Left lung (tissue), 10 donors: ENCODE data around the gene CNOT10. TPM values are rescaled to one million over a fixed set of nuclear protein-coding genes. Genes with fewer than 3 reads are reported as not detected.
"Not testable (repeated sequence)": the region's sequence is repeated elsewhere in the genome, so short reads cannot be mapped to it uniquely, and the experiment has no call there.

Experiments used
- ATAC-seq: fragments of 200-7000 bp; cut with Tn5 transposase; one replicate; pipeline ENCODE4 v1.9.1; 2020; ENCODE audit warnings: moderate library complexity
- DNase-seq, 4 donors: peaks; one replicate each; pipeline ENCODE4 v3.0.0-alpha.2; 2013 to 2020
- H3K27ac ChIP-seq, 2 donors: fragments of 200-600 bp; sonication (generic) in 1 of 2; one replicate each; pipeline versions ENCODE4 v1.5.0 to v1.8.0; 2020 to 2021
- H3K27me3 ChIP-seq, 2 donors: fragments of 200-600 bp; sonication (generic) in 1 of 2; one replicate each; pipeline versions ENCODE4 v1.5.0 to v1.8.0; 2020 to 2021
- H3K36me3 ChIP-seq, 2 donors: fragments of 200-600 bp; sonication (generic) in 1 of 2; one replicate each; pipeline versions ENCODE4 v1.5.0 to v1.8.0; 2020 to 2021
- H3K4me1 ChIP-seq, 2 donors: fragments of 200-600 bp; one replicate each; pipeline ENCODE4 v1.8.0; 2021
- H3K4me3 ChIP-seq, 2 donors: fragments of 200-600 bp; sonication (generic) in 1 of 2; one replicate each; pipeline versions ENCODE4 v1.5.0 to v1.8.0; 2020 to 2021; ENCODE audit warnings: mild to moderate bottlenecking in 1 of 2
- H3K9me3 ChIP-seq, 2 donors: fragments of 200-600 bp; sonication (generic) in 1 of 2; one replicate each; pipeline versions ENCODE4 v1.5.0 to v1.8.0; 2020 to 2021
- intact Hi-C, 2 donors: fragments of 100-400 bp; cut with DNase I; formaldehyde crosslinking; loops; one replicate each; pipeline versions ENCODE4 v1.11.2 to v1.14.2; 2022
- polyA plus RNA-seq, 6 donors: library from polyadenylated mRNA; unstranded; fragments of 120-200 nt; gene quantifications; one replicate each; pipeline ENCODE4 v1.2.1, GENCODE V29; 2013; ENCODE audit not compliant: insufficient read length in 6 of 6
- total RNA-seq, 2 donors: library from RNA; stranded (reverse); fragmentation: NEBNext Ultra II Directional; extraction: Animal tissue kit (Norgen Biotek cat#: 25700); gene quantifications; one replicate each; pipeline ENCODE4 v1.2.1, GENCODE V29; 2021
- TF ChIP-seq, protein P1 (sequence below), 2 donors: fragments of 200-600 bp; sonication (generic) in 1 of 2; IDR thresholded peaks; one replicate each; pipeline versions ENCODE4 v1.5.0 to v1.8.0; 2021; ENCODE audit warnings: antibody characterized with exemption in 2 of 2
- donor health status: DM: no; HTN: yes; CAD: no.
- donor health status: DM: no; HTN: no; CAD: no.

The CNOT10 gene
- total and polyA plus RNA-seq, 8 donors, result 27.8 to 61.8 (median 50.4) TPM

DNA sequence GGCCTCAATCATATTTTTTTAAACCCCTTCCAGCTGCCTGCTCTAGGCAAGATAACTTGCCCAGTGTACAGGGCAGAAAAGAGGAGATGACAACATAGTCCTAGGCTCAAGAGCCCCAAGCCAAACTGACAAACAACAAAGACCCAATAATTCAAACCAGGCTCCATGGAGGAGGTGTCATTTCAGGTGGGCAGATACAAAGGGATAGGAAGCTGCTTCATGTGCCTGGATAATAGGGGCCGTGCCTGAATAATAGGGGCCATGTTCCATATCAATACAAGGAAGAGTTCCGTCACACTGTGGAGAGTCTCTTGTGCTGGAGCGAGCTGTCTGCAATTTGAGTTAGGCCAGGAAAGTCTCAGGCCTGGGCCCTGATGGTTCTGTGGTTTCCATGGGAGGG, 97.4 kb downstream of the CNOT10 start:
- Histone ChIP-seq H3K27me3 (peaks cover 0 to 8% of the 10 kb centered on the region in 2 donors), H3K4me3 (no peak overlapping the region), H3K4me1 (peaks cover 5 to 16% of the 10 kb centered on the region in 2 donors), H3K36me3 (no peaks in the 10 kb centered on the region), H3K9me3 (no peaks in the 10 kb centered on the region), H3K27ac (no peak overlapping the region)
- no peak for DNase-seq
- intact Hi-C loops, result no loop called here
- no peak for ATAC-seq
- TF ChIP-seq, protein P1, sequence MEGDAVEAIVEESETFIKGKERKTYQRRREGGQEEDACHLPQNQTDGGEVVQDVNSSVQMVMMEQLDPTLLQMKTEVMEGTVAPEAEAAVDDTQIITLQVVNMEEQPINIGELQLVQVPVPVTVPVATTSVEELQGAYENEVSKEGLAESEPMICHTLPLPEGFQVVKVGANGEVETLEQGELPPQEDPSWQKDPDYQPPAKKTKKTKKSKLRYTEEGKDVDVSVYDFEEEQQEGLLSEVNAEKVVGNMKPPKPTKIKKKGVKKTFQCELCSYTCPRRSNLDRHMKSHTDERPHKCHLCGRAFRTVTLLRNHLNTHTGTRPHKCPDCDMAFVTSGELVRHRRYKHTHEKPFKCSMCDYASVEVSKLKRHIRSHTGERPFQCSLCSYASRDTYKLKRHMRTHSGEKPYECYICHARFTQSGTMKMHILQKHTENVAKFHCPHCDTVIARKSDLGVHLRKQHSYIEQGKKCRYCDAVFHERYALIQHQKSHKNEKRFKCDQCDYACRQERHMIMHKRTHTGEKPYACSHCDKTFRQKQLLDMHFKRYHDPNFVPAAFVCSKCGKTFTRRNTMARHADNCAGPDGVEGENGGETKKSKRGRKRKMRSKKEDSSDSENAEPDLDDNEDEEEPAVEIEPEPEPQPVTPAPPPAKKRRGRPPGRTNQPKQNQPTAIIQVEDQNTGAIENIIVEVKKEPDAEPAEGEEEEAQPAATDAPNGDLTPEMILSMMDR (IDR thresholded peaks at IDR 0.05), result no peak

DNA sequence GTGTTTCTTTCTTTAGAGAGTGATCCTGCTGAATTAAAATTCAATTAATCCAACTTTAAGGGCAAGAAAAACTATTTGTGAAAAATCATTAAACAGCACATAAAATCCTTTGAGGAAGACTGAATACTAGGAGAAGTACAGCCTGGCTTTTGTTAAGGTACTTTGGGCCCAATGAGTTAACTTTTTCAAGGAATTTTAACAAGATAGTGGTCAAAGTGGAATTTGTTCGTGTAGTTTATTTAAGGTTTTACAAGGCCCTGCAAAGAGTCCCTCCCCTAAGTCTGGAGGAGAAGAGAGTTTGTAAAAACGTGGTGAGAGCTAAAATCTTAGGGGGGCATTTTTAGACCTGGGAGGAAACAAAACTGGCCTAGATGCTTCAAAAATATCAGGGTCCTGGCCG, 106.8 kb downstream of the CNOT10 start:
- TF ChIP-seq, protein P1 (IDR thresholded peaks at IDR 0.05), result no peak
- Histone ChIP-seq H3K36me3 (no peaks in the 10 kb centered on the region), H3K27ac (no peak overlapping the region), H3K4me1 (no peaks in the 10 kb centered on the region), H3K27me3 (no peaks in the 10 kb centered on the region), H3K9me3 (no peaks in the 10 kb centered on the region), H3K4me3 (no peak overlapping the region)
- intact Hi-C loops, result no loop called here
- DNase-seq (no peak), ATAC-seq (no peak)

DNA sequence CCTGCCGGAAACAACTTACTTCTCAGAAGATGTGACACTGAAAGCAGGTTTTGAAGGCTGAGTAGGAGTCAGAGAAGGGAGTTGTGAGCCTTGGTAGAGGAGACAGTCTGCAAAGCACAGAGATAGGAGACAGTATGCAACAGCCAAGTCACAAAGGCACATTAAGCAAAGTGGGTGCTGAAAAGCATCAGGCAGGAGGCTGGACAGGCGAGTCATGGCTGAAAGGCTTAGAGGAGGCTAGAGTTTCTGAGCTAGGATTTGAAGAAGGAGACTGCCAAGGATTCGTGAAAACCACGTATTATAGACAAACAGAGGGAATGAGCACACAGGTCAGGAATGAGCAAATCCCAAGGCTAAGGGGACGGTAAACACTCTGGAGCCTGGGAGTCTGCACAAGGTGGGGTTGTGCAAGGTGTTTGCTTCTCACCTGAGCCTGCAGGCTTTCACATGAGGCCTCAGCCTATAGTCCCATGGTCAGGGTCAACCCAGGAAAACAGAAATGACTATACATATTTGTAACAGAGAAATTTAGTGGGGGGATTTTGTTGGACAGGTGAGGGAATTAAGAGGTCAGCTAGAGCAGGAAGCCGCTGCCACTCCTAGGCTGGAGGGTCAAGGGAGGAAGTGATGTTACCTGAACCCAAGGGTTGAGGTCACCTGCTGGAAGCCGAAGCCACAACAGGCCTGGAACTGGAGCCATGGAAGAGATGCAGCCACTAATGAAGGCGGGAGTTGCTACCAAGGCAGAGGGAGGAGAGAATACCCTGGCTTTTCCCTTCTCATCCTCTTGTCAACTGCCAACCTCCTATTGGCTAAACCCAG, 109.7 kb downstream of the CNOT10 start:
- ATAC-seq, result peak; percentile 99
- Histone ChIP-seq H3K4me3 (no peak overlapping the region), H3K36me3 (no peaks in the 10 kb centered on the region), H3K27me3 (no peaks in the 10 kb centered on the region), H3K27ac (peak overlapping the region; percentile 15 to 50), H3K4me1 (no peaks in the 10 kb centered on the region), H3K9me3 (no peaks in the 10 kb centered on the region)
- peak in 3 of 4 donors; percentile 24 to 77 (median 52) for DNase-seq
- TF ChIP-seq, protein P1 (IDR thresholded peaks at IDR 0.05), result no peak
- intact Hi-C loops, result no loop called here

DNA sequence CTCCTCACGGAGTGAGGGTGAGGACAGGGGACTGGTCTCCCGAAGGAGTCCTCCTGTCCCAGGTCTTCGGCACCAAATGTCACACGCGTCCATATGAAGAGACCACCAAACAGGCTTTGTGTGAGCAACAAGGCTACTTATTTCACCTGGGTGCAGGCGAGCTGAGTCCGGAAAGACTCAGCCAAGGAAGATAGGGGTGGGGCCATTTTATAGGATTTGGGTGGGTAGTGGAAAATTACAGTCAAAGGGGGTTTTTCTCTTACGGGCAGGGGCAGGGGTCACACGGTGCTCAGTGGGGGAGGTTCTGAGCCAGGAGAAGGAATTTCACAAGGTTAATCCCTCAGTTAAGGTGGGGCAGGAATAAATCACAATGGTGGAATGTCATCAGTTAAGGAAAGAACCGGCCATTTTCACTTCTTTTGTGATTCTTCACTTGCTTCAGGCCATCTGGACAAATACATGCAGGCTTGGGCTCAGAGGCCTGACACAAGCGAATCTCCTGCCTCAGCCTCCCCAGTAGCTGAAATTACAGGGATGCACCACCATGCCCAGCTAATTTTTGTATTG, 111.5 kb downstream of the CNOT10 start:
- ATAC-seq, H3K9me3 ChIP-seq, H3K4me1 ChIP-seq, H3K4me3 ChIP-seq, H3K27ac ChIP-seq, intact Hi-C loops, H3K36me3 ChIP-seq, H3K27me3 ChIP-seq, DNase-seq: not testable (repeated sequence)

DNA sequence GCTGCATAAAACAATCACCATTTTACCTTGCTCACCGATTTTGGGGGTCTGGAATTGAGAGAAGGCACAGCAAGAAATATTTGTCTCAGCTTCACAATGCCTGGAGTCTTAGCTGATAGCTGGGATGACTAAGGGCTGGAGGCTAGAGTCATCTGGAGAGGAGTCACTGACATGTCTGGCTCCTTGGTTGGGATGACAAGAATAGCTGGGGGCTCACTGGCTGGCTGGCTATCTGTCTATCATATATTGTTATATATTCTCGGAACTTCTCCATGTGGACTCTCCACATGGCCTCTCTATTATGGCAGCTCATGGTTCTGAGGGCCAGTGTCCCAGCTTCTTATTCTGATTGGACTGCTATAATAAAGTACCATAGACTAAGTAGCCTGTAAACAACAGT, 112.8 kb downstream of the CNOT10 start:
- no peak for ATAC-seq
- H3K36me3 ChIP-seq, result no peaks in the 10 kb centered on the region
- no peak overlapping the region for H3K27ac ChIP-seq
- no peaks in the 10 kb centered on the region for H3K9me3 ChIP-seq
- H3K27me3 ChIP-seq, result no peaks in the 10 kb centered on the region
- TF ChIP-seq, protein P1 (IDR thresholded peaks at IDR 0.05), result no peak
- no peak overlapping the region for H3K4me3 ChIP-seq
- DNase-seq, result no peak
- no peaks in the 10 kb centered on the region for H3K4me1 ChIP-seq
- intact Hi-C loops, result no loop called here

DNA sequence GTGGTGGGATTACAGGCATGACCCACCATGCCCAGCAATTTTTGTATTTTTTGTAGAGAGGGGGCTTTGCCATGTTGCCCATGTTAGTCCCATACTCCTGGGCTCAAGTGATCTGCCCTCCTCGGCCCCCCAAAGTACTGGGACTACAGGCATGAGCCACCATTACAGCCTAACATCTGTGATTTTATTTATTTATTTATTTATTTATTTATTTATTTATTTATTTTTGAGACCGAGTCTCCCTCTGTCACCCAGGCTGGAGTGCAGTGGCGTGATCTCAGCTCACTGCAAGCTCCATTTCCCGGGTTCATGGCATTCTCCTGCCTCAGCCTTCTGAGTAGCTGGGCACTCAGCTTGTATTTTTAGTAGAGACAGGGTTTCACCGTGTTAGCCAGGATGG, 116.5 kb downstream of the CNOT10 start:
- H3K27ac ChIP-seq, ATAC-seq, H3K36me3 ChIP-seq, intact Hi-C loops, DNase-seq, H3K4me1 ChIP-seq, H3K9me3 ChIP-seq, H3K27me3 ChIP-seq, H3K4me3 ChIP-seq: not testable (repeated sequence)
